GM23338 (cell line): Measurements from ENCODE around the gene VPS41. TPM values are rescaled to one million over a fixed set of nuclear protein-coding genes. Genes with fewer than 3 reads are reported as not detected.

ENCODE experiments used
- ATAC-seq: fragments of 200-7000 bp; cut with Tn5 transposase; 3 replicates; pipeline ENCODE4 v1.9.1; 2020
- DNase-seq: peaks from one replicate; pipeline ENCODE4 v3.0.0-alpha.2; 2015; ENCODE audit warnings: low spot score
- H2AFZ ChIP-seq: fragments of 200-600 bp; sonication (generic); 2 replicates; pipeline ENCODE4 v1.8.0; 2016; ENCODE audit warnings: antibody characterized with exemption, mild to moderate bottlenecking, moderate library complexity
- H3F3A ChIP-seq: fragments of 200-600 bp; sonication (generic); replicated peaks from 2 replicates; pipeline ENCODE4 v1.8.0; 2017; ENCODE audit warnings: antibody characterized with exemption, mixed run types, low read depth
- H3K27ac ChIP-seq: fragments of 200-600 bp; sonication (generic); 2 replicates; pipeline ENCODE4 v1.6.1; 2016; ENCODE audit warnings: low read depth
- H3K27me3 ChIP-seq: fragments of 200-600 bp; sonication (generic); 2 replicates; pipeline ENCODE4 v1.8.0; 2016; ENCODE audit warnings: mild to moderate bottlenecking, mixed run types, moderate library complexity; ENCODE audit not compliant: insufficient read depth
- H3K36me3 ChIP-seq: fragments of 200-600 bp; sonication (generic); 2 replicates; pipeline ENCODE4 v1.8.0; 2016; ENCODE audit warnings: mild to moderate bottlenecking; ENCODE audit not compliant: insufficient read depth
- H3K4me1 ChIP-seq: fragments of 200-600 bp; sonication (generic); 2 replicates; pipeline ENCODE4 v1.8.0; 2016; ENCODE audit warnings: mild to moderate bottlenecking, moderate library complexity; ENCODE audit not compliant: insufficient read depth
- H3K4me2 ChIP-seq: fragments of 200-600 bp; sonication (generic); 2 replicates; pipeline ENCODE4 v1.7.1; 2017; ENCODE audit warnings: mixed run types
- H3K4me3 ChIP-seq: fragments of 200-600 bp; sonication (generic); 2 replicates; pipeline ENCODE4 v1.6.1; 2016; ENCODE audit warnings: mixed run types
- H3K79me2 ChIP-seq: fragments of 200-600 bp; sonication (generic); replicated peaks from 2 replicates; pipeline ENCODE4 v1.8.0; 2017; ENCODE audit warnings: mild to moderate bottlenecking; ENCODE audit not compliant: insufficient read depth
- H3K9me2 ChIP-seq: fragments of 200-600 bp; sonication (generic); 2 replicates; pipeline ENCODE4 v1.8.0; 2017; ENCODE audit not compliant: insufficient read depth
- H4K20me1 ChIP-seq: fragments of 200-600 bp; sonication (generic); replicated peaks from 2 replicates; pipeline ENCODE4 v1.8.0; 2017; ENCODE audit warnings: mild to moderate bottlenecking; ENCODE audit not compliant: insufficient read depth
- H3K27ac Mint-ChIP-seq: 2 replicates; pipeline ENCODE4 v1.8.0; 2020; ENCODE audit warnings: inconsistent platforms, mild to moderate bottlenecking, moderate library complexity, mixed read lengths
- H3K27me3 Mint-ChIP-seq: 3 replicates; pipeline ENCODE4 v1.8.0; 2022; ENCODE audit warnings: low read depth, mild to moderate bottlenecking, moderate library complexity, mixed read lengths, inconsistent platforms; ENCODE audit not compliant: insufficient read depth, poor library complexity
- H3K36me3 Mint-ChIP-seq: 3 replicates; pipeline ENCODE4 v1.8.0; 2021; ENCODE audit warnings: low read depth, mild to moderate bottlenecking, inconsistent platforms, moderate library complexity, mixed read lengths
- H3K4me1 Mint-ChIP-seq: 3 replicates; pipeline ENCODE4 v1.8.0; 2020; ENCODE audit warnings: mild to moderate bottlenecking, inconsistent platforms, mixed read lengths
- H3K4me3 Mint-ChIP-seq: 3 replicates; pipeline ENCODE4 v1.8.0; 2021; ENCODE audit warnings: moderate library complexity, mild to moderate bottlenecking, inconsistent platforms, mixed read lengths
- H3K9me3 Mint-ChIP-seq: 3 replicates; pipeline ENCODE4 v1.8.0; 2020; ENCODE audit warnings: moderate library complexity, mild to moderate bottlenecking, inconsistent platforms, mixed read lengths
- CREB1 ChIP-seq: fragments of 250-450 bp; sonication (Bioruptor Pico); IDR thresholded peaks from 2 replicates; pipeline ENCODE4 v1.5.0; 2020; ENCODE audit warnings: low read depth, mild to moderate bottlenecking, moderate library complexity
- CTCF ChIP-seq, 2 experiments: fragments of 200-600 bp in 1 of 2; sonication (generic) in 1 of 2; conservative IDR thresholded peaks; 2 replicates each; pipeline versions ENCODE4 v1.5.1 to v1.6.1; 2016 to 2017; ENCODE audit warnings: antibody characterized with exemption in 2 of 2, low read depth in 2 of 2, mild to moderate bottlenecking in 2 of 2, moderate library complexity in 1 of 2
- EZH2 ChIP-seq: fragments of 200-600 bp; sonication (generic); IDR thresholded peaks from one replicate; pipeline ENCODE4 v1.8.0; 2017; ENCODE audit warnings: antibody characterized with exemption, mild to moderate bottlenecking, low read depth; ENCODE audit not compliant: unreplicated experiment
- EZH2phosphoT487 ChIP-seq: fragments of 200-600 bp; sonication (generic); IDR thresholded peaks from one replicate; pipeline ENCODE4 v1.8.1; 2018; ENCODE audit warnings: antibody characterized with exemption; ENCODE audit not compliant: unreplicated experiment
- JUNB ChIP-seq: IDR thresholded peaks from one replicate; pipeline ENCODE4 v1.6.1; 2016; ENCODE audit warnings: antibody characterized with exemption; ENCODE audit not compliant: unreplicated experiment
- POLR2AphosphoS5 ChIP-seq: IDR thresholded peaks from 2 replicates; pipeline ENCODE4 v1.6.1; 2016; ENCODE audit warnings: antibody characterized with exemption, low read depth
- STAT1 ChIP-seq: IDR thresholded peaks from one replicate; pipeline ENCODE4 v1.6.1; 2016; ENCODE audit warnings: antibody characterized with exemption; ENCODE audit not compliant: unreplicated experiment
- ZNF114 ChIP-seq: fragments of 250-450 bp; sonication (Bioruptor Pico); IDR thresholded peaks from 2 replicates; pipeline ENCODE4 v1.5.0; 2020; ENCODE audit warnings: mild to moderate bottlenecking, moderate library complexity
- ZNF331 ChIP-seq: fragments of 250-450 bp; sonication (Bioruptor Pico); IDR thresholded peaks from 2 replicates; pipeline ENCODE4 v1.5.0; 2020; ENCODE audit warnings: low read depth, mild to moderate bottlenecking, moderate library complexity
- ZNF462 ChIP-seq: fragments of 250-450 bp; sonication (Bioruptor Pico); IDR thresholded peaks from 2 replicates; pipeline ENCODE4 v1.5.0; 2020; ENCODE audit warnings: mild to moderate bottlenecking, moderate library complexity
- polyA plus RNA-seq: library from polyadenylated mRNA; unstranded; fragments of >200 nt; fragmentation: Nextera tagmentation; extraction: Ambion mirVana; gene quantifications from 2 replicates; pipeline ENCODE4 v1.2.1, GENCODE V29; 2016
- total RNA-seq: library from RNA; depleted of rRNA; stranded (reverse); fragments of >200 nt; shearing (Covaris generic); gene quantifications from 2 replicates; pipeline ENCODE4 v1.2.3, GENCODE V29; 2014
- TF ChIP-seq, protein P1 (sequence below): IDR thresholded peaks from 2 replicates; pipeline ENCODE4 v1.6.1; 2016; ENCODE audit warnings: antibody characterized with exemption

VPS41 gene
- total and polyA plus RNA-seq, 2 experiments from 2014 or later, result 20.2 to 41.2 TPM

GRCh38 chr7:38736138-38736537 is 172.9 kb downstream of the VPS41 start (continued):
- no peak for TF ChIP-seq CTCF (conservative IDR thresholded peaks at IDR 0.05; ENCODE audit: low read depth in 2 of 2)
- no peak for TF ChIP-seq EZH2phosphoT487
- no peak for TF ChIP-seq POLR2AphosphoS5

GRCh38 chr7:38731215-38731614 is 177.8 kb downstream of the VPS41 start:
- no peak for DNase-seq
- H3K36me3 Mint-ChIP-seq, result peaks cover 2% of the 10 kb centered on the region; the same call in 1 of the 3 replicates
- no peak for TF ChIP-seq EZH2phosphoT487
- no peak for TF ChIP-seq ZNF331 (CRISPR knock-in tag)
- TF ChIP-seq CREB1 (CRISPR knock-in tag), result no peak
- no peak for TF ChIP-seq CTCF (conservative IDR thresholded peaks at IDR 0.05; ENCODE audit: low read depth in 2 of 2)
- TF ChIP-seq, protein P1, sequence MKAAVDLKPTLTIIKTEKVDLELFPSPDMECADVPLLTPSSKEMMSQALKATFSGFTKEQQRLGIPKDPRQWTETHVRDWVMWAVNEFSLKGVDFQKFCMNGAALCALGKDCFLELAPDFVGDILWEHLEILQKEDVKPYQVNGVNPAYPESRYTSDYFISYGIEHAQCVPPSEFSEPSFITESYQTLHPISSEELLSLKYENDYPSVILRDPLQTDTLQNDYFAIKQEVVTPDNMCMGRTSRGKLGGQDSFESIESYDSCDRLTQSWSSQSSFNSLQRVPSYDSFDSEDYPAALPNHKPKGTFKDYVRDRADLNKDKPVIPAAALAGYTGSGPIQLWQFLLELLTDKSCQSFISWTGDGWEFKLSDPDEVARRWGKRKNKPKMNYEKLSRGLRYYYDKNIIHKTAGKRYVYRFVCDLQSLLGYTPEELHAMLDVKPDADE, result no peak
- TF ChIP-seq ZNF462 (CRISPR knock-in tag), result no peak
- TF ChIP-seq JUNB, result no peak
- TF ChIP-seq STAT1, result no peak
- no peak for TF ChIP-seq ZNF114 (CRISPR knock-in tag)
- TF ChIP-seq EZH2, result no peak

More at GRCh38 chr7:38731215-38731614, 177.8 kb downstream of the VPS41 start:
- Histone ChIP-seq H4K20me1 (no peaks in the 10 kb centered on the region), H3K4me3 (no peak overlapping the region), H2AFZ (no peak overlapping the region), H3K27me3 (no peaks in the 10 kb centered on the region), H3F3A (no peaks in the 10 kb centered on the region), H3K4me1 (no peaks in the 10 kb centered on the region; the same call in 1 of the 2 replicates), H3K79me2 (no peaks in the 10 kb centered on the region), H3K27ac (no peak overlapping the region), H3K9me2 (no peaks in the 10 kb centered on the region), H3K36me3 (peaks cover 5% of the 10 kb centered on the region), H3K4me2 (no peak overlapping the region)
- H3K27ac Mint-ChIP-seq, result no peak overlapping the region
- no peak for ATAC-seq
- no peaks in the 10 kb centered on the region for H3K9me3 Mint-ChIP-seq
- H3K27me3 Mint-ChIP-seq, result no peaks in the 10 kb centered on the region
- H3K4me3 Mint-ChIP-seq, result no peak overlapping the region
- H3K4me1 Mint-ChIP-seq, result peaks cover 7% of the 10 kb centered on the region; the same call in 2 of the 3 replicates
